GM12874 (cell line): ENCODE measurements around the gene VIPR2.

ENCODE experiments used
- CTCF ChIP-seq: IDR thresholded peaks from 2 replicates; pipeline ENCODE4 v1.5.1; 2011; ENCODE audit warnings: low read depth, mild to moderate bottlenecking, control low read depth, low read length, moderate library complexity; ENCODE audit not compliant: insufficient read depth

The VIPR2 gene

GRCh38 chr7:159099711-159100231 is 44.9 kb downstream of the VIPR2 start:
- no peak for TF ChIP-seq CTCF

- no peak for TF ChIP-seq CTCF
Observed at GRCh38 chr7:159098811-159099655, 45.6 kb downstream of the VIPR2 start.

- TF ChIP-seq CTCF = no peak
Observed at GRCh38 chr7:159098424-159098786, 46.3 kb downstream of the VIPR2 start.

- TF ChIP-seq CTCF = no peak
Observed at GRCh38 chr7:159097661-159098423, 46.8 kb downstream of the VIPR2 start.

GRCh38 chr7:159096736-159097581 is 47.7 kb downstream of the VIPR2 start:
- TF ChIP-seq CTCF = no peak

- TF ChIP-seq CTCF = no peak
Observed at GRCh38 chr7:159095979-159096411, 48.7 kb downstream of the VIPR2 start.
